Left ventricle myocardium inferior (tissue), 1 donor: ENCODE results near the gene B9D1. TPM values are rescaled to one million over a fixed set of nuclear protein-coding genes. Genes with fewer than 3 reads are reported as not detected.
A peak's percentile ranks its signal among the peaks of the same experiment; 100 is the strongest.

Source experiments
- DNase-seq: peaks from one replicate; pipeline ENCODE4 v3.0.0-alpha.2; 2020
- H3K27ac ChIP-seq: fragments of 200-600 bp; replicated peaks from 2 replicates; pipeline ENCODE4 v1.8.0; 2021
- H3K27me3 ChIP-seq: fragments of 200-600 bp; 2 replicates; pipeline ENCODE4 v1.8.0; 2021; ENCODE audit warnings: low read depth
- H3K36me3 ChIP-seq: fragments of 200-600 bp; 2 replicates; pipeline ENCODE4 v1.8.0; 2021
- H3K4me1 ChIP-seq: fragments of 200-600 bp; 2 replicates; pipeline ENCODE4 v1.8.0; 2021
- H3K4me3 ChIP-seq: fragments of 200-600 bp; 2 replicates; pipeline ENCODE4 v1.8.0; 2021; ENCODE audit warnings: mild to moderate bottlenecking, moderate library complexity
- H3K9me3 ChIP-seq: fragments of 200-600 bp; replicated peaks from 2 replicates; pipeline ENCODE4 v1.8.0; 2021
- intact Hi-C: fragments of 100-400 bp; cut with micrococcal nuclease; formaldehyde crosslinking; loops from one replicate; pipeline ENCODE4 v1.11.0; 2022
- total RNA-seq: library from RNA; stranded (reverse); fragmentation: NEBNext Ultra II Directional; extraction: Animal tissue kit (Norgen Biotek cat#: 25700); gene quantifications from one replicate; pipeline ENCODE4 v1.2.1, GENCODE V29; 2021
- TF ChIP-seq, protein P1 (sequence below): fragments of 200-600 bp; IDR thresholded peaks from 2 replicates; pipeline ENCODE4 v1.8.0; 2021; ENCODE audit warnings: antibody characterized with exemption, mild to moderate bottlenecking, borderline replicate concordance
- donor health status: DM: no; HTN: yes; CAD: no; lungs with severe emphysema.

The B9D1 gene
- total RNA-seq, 1 donor from 2014 or later, result 8.8 TPM

DNA sequence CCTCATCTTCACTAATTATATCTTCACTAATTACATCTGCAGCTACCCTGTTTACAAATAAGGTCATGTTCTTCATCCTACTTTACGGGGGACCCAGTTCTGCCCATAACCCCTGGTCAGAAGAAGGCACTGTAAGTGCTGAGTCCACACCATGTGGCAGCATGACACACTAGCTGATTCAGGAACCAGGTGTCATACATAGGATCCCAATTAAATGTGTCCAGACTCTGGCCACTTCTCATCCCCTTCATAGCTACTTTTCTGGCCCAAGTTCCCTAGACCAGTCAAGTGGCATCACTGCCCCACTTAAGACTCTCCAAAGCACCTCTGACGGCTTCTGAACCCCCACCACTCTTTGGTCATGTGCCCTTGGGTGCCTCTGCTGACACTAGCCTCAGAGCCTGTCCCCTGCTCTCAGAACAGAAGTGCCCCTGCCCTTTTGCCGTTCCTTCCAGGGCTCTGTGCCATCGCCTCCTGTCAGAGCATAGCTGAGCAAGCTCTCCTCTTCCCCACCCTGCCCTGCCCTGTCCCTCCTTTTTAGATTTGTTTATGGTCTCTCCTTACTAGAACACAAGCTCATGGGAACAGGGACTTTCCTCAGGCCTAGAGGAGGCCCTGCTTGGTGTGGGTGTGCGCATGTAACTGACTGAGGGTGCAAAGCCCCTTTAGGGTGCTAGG lies 61.1 kb downstream of the B9D1 start:
- H3K4me1 ChIP-seq, result peaks cover 97% of the 10 kb centered on the region

DNA sequence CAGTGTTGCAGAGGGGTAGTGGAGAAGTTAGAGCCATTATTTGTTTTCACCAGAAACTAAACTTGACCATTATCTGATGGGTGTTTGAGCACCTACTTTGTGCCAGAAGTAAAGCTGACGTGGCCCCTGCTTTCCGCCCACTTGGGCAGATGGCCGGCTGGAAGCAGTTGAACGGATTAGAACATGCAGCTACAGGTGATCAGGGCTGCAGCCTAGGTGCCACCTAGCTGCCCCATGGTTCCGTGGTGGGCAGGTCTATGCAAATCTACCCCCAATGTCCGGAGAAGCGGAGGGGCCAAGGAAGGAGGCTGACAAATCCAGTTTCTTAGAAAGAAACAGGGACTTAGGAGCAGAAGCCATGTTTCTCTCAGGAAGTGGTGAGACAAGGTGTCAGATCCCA lies 62.7 kb downstream of the B9D1 start:
- H3K4me3 ChIP-seq, result no peak overlapping the region
- H3K27ac ChIP-seq, result peak overlapping the region; percentile 50
- H3K27me3 ChIP-seq, result no peaks in the 10 kb centered on the region
- TF ChIP-seq, protein P1, sequence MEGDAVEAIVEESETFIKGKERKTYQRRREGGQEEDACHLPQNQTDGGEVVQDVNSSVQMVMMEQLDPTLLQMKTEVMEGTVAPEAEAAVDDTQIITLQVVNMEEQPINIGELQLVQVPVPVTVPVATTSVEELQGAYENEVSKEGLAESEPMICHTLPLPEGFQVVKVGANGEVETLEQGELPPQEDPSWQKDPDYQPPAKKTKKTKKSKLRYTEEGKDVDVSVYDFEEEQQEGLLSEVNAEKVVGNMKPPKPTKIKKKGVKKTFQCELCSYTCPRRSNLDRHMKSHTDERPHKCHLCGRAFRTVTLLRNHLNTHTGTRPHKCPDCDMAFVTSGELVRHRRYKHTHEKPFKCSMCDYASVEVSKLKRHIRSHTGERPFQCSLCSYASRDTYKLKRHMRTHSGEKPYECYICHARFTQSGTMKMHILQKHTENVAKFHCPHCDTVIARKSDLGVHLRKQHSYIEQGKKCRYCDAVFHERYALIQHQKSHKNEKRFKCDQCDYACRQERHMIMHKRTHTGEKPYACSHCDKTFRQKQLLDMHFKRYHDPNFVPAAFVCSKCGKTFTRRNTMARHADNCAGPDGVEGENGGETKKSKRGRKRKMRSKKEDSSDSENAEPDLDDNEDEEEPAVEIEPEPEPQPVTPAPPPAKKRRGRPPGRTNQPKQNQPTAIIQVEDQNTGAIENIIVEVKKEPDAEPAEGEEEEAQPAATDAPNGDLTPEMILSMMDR, result no peak
- no peak for DNase-seq
- intact Hi-C loops, result no loop called here
- no peaks in the 10 kb centered on the region for H3K9me3 ChIP-seq
- peaks cover 93% of the 10 kb centered on the region for H3K4me1 ChIP-seq
- no peaks in the 10 kb centered on the region for H3K36me3 ChIP-seq

More for the DNA sequence above, 61.1 kb downstream of the B9D1 start:
- no peaks in the 10 kb centered on the region for H3K9me3 ChIP-seq
- intact Hi-C loops, result no loop called here
- no peak for DNase-seq
- no peak overlapping the region for H3K4me3 ChIP-seq
- TF ChIP-seq, protein P1, result no peak
- H3K27me3 ChIP-seq, result no peaks in the 10 kb centered on the region
- H3K27ac ChIP-seq, result peak overlapping the region; percentile 70
- H3K36me3 ChIP-seq, result no peaks in the 10 kb centered on the region

DNA sequence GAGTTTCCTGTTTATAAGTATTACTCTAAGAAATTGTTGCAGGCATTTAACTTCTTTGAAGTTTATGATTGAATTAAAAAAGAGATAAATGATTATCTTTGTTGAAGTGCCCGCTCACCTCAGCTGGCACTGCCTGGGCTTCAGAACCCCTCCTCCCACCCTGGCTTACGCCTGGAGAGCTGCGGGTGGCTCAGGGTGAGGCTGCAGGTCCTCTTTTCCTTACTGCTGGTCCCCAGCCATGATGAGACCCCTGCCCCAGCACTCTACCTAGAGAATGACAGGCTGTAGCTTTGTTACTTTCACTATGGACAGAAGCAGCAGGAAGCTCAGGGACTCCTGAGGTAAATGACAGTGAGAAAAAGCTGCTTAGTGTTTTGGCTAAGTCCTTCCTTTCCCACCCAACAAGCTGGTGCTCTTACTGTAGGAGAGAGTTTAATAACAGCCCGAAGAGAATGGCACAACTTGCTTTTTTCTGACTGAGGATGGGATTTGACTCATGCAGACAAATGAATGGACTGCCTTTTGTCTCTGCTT lies 63.2 kb downstream of the B9D1 start:
- H3K27me3 ChIP-seq, result no peaks in the 10 kb centered on the region
- TF ChIP-seq, protein P1, result no peak
- no peak for DNase-seq
- H3K4me3 ChIP-seq, result no peak overlapping the region
- intact Hi-C loops, result no loop called here
- H3K9me3 ChIP-seq, result no peaks in the 10 kb centered on the region
- H3K27ac ChIP-seq, result peak overlapping the region; percentile 50
- H3K36me3 ChIP-seq, result no peaks in the 10 kb centered on the region
- H3K4me1 ChIP-seq, result peaks cover 91% of the 10 kb centered on the region

DNA sequence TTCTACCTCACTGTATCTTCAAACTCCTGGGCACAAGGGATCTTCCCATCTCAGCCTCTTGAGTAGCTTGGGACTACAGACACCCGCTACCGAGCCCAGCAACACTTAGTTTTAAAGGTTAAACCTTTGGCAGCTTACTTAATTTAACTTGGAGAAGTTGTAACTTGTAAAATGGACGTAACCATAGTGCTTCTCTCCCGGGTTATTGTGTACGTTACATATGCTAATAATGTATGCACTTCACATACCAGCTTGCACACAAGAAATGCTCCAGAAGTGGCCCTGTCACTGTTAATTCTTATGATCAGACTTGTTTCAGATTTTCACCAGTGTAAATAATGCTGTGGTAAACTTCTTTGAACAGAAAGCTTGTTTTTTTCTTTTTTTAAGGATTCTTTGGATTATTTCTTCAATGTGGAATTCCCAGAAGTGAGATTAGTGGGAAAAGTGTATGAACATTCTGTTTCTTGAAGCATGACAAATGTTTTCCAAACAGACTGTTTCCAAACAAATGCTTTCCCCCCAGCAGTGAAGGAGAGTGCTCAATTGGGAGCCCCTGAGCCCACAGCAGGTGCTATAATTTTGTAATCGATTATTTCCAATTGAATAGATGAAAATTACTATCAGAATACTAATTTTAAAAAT lies 63.8 kb downstream of the B9D1 start:
- Histone ChIP-seq H3K36me3 (no peaks in the 10 kb centered on the region), H3K4me3 (no peak overlapping the region), H3K4me1 (peaks cover 91% of the 10 kb centered on the region), H3K27ac (peak overlapping the region; percentile 50), H3K27me3 (no peaks in the 10 kb centered on the region), H3K9me3 (no peaks in the 10 kb centered on the region)
- TF ChIP-seq, protein P1, result no peak
- DNase-seq, result no peak
- intact Hi-C loops, result no loop called here

DNA sequence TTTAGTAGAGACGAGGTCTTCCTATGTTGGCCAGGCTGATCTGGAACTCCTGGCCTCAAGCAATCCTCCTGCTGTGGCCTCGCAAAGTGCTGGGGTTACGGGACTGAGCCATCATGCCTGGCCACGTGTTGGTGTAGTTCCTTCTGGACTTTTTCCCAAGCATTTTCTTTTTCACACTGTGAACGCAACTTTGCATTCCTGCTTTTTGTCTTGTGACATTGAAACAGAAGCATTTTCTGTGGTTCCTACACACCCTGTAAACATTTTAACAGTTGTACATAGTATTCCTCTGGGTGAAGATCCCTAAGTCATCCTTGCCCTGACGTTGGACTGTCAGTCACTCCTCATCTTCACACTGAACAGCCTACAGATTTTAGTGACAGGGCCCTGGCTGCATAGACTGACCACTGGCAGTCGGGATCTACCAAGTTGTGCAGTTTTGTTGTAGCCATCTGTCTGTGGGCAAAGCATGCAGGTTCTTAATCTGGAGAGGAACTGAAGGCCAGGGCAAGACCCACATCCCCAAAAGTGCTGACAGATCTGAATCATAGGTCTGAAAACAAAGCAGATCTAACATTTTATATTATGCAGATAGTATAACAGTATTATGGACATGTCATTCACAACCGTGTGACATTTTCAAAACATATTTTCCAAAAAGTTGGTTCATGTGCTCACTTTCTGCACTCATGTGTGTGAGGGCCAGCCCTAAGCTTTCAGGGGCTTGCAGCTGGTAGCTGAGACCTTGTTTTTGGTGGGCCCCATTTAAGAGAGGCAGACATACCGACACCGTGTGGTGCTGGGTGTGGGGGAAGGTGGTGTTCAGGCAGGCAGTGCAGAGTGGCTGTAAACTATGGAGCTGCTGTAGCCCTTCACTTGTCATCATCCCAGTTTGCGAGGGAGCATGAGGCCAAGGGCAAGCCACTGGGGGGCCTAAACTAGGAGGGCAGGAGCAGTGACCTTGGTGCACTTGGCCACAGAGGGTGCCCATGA lies 65.4 kb downstream of the B9D1 start:
- intact Hi-C loops, result no loop called here
- H3K27me3 ChIP-seq, result no peaks in the 10 kb centered on the region
- peaks cover 86% of the 10 kb centered on the region for H3K4me1 ChIP-seq
- TF ChIP-seq, protein P1, result no peak
- H3K4me3 ChIP-seq, result no peak overlapping the region
- H3K36me3 ChIP-seq, result no peaks in the 10 kb centered on the region
- H3K27ac ChIP-seq, result peak overlapping the region; percentile 27
- no peaks in the 10 kb centered on the region for H3K9me3 ChIP-seq
- DNase-seq, result no peak
